ENCODE data around the gene DBX1.
"Not testable (repeated sequence)": the region's sequence is repeated elsewhere in the genome, so short reads cannot be mapped to it uniquely, and the experiment has no call there.

DNA sequence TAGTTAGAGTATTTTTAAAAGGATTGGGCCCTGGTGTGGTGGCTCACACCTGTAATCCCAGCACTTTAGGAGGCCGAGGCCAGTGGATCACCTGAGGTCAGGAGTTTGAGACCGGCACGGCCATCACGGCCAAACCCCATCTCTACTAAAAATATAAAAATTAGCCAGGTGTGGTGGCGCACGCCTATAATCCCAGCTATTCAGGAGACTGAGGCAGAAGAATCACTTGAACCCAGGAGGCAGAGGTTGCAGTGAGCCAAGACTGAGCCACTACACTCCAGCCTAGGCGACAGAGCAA lies 31.8 kb downstream of the DBX1 start:
- TF ChIP-seq HDAC2 (IDR thresholded peaks at IDR 0.05); EP300 (IDR thresholded peaks at IDR 0.05); MAFK (IDR thresholded peaks at IDR 0.05; ENCODE audit: partially characterized antibody); CEBPB (IDR thresholded peaks at IDR 0.05); KDM1A (IDR thresholded peaks at IDR 0.05; ENCODE audit: low read depth): not testable (repeated sequence)
- TF ChIP-seq, protein P1, sequence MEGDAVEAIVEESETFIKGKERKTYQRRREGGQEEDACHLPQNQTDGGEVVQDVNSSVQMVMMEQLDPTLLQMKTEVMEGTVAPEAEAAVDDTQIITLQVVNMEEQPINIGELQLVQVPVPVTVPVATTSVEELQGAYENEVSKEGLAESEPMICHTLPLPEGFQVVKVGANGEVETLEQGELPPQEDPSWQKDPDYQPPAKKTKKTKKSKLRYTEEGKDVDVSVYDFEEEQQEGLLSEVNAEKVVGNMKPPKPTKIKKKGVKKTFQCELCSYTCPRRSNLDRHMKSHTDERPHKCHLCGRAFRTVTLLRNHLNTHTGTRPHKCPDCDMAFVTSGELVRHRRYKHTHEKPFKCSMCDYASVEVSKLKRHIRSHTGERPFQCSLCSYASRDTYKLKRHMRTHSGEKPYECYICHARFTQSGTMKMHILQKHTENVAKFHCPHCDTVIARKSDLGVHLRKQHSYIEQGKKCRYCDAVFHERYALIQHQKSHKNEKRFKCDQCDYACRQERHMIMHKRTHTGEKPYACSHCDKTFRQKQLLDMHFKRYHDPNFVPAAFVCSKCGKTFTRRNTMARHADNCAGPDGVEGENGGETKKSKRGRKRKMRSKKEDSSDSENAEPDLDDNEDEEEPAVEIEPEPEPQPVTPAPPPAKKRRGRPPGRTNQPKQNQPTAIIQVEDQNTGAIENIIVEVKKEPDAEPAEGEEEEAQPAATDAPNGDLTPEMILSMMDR (IDR thresholded peaks at IDR 0.05) = not testable (repeated sequence)
- TF ChIP-seq, protein P2, sequence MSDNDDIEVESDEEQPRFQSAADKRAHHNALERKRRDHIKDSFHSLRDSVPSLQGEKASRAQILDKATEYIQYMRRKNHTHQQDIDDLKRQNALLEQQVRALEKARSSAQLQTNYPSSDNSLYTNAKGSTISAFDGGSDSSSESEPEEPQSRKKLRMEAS (IDR thresholded peaks at IDR 0.05) = not testable (repeated sequence)
